ENCODE measurements around the gene STK39.
A peak's percentile ranks its signal among the peaks of the same experiment; 100 is the strongest.

STK39 gene

GRCh38 chr2:168145011-168145410 lies 102.4 kb downstream of the STK39 start:
- no peak overlapping the region for H3K4me3 ChIP-seq (ENCODE audit: low read depth, low read length)
- DNase-seq (ENCODE audit: low read depth) = no peak
- TF ChIP-seq, protein P1, sequence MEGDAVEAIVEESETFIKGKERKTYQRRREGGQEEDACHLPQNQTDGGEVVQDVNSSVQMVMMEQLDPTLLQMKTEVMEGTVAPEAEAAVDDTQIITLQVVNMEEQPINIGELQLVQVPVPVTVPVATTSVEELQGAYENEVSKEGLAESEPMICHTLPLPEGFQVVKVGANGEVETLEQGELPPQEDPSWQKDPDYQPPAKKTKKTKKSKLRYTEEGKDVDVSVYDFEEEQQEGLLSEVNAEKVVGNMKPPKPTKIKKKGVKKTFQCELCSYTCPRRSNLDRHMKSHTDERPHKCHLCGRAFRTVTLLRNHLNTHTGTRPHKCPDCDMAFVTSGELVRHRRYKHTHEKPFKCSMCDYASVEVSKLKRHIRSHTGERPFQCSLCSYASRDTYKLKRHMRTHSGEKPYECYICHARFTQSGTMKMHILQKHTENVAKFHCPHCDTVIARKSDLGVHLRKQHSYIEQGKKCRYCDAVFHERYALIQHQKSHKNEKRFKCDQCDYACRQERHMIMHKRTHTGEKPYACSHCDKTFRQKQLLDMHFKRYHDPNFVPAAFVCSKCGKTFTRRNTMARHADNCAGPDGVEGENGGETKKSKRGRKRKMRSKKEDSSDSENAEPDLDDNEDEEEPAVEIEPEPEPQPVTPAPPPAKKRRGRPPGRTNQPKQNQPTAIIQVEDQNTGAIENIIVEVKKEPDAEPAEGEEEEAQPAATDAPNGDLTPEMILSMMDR (IDR thresholded peaks at IDR 0.05; ENCODE audit: low read depth, low read length, missing control alignments) = no peak
- in situ Hi-C loops (cut with HindIII; ENCODE audit: low sequenced_read_pairs) = no loop called here

DNA sequence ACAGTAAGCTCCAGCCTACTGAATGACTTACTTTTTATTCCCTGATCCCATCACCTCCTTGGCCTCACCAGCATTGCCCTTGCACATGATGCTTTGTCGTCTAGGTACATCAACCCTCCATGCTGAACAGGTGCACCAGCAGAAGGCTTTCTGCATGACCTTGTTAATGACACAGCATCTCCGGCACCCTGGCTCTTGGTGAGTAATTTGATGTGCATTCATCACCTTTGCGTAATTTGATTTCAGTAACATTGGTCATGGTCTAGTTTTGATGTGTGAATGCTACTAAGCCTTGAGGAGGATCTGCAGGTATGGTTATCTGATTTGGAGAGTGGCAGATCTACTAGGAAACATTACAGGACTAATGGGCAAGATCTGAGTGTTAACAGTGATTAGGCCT lies 103.6 kb downstream of the STK39 start:
- TF ChIP-seq, protein P1 (IDR thresholded peaks at IDR 0.05; ENCODE audit: low read depth, low read length, missing control alignments) = no peak
- no peak overlapping the region for H3K4me3 ChIP-seq (ENCODE audit: low read depth, low read length)
- in situ Hi-C loops (cut with HindIII; ENCODE audit: low sequenced_read_pairs) = no loop called here
- no peak for DNase-seq (ENCODE audit: low read depth)

GRCh38 chr2:168140892-168141291 lies 106.5 kb downstream of the STK39 start:
- in situ Hi-C loops (cut with HindIII; ENCODE audit: low sequenced_read_pairs) = no loop called here
- TF ChIP-seq, protein P1 (IDR thresholded peaks at IDR 0.05; ENCODE audit: low read depth, low read length, missing control alignments) = no peak
- DNase-seq (ENCODE audit: low read depth) = no peak
- H3K4me3 ChIP-seq (ENCODE audit: low read depth, low read length) = no peak overlapping the region

GRCh38 chr2:168139852-168140251 lies 107.5 kb downstream of the STK39 start:
- no peak for DNase-seq (ENCODE audit: low read depth)
- no peak overlapping the region for H3K4me3 ChIP-seq (ENCODE audit: low read depth, low read length)
- TF ChIP-seq, protein P1 (IDR thresholded peaks at IDR 0.05; ENCODE audit: low read depth, low read length, missing control alignments) = no peak
- in situ Hi-C loops (cut with HindIII; ENCODE audit: low sequenced_read_pairs) = no loop called here

DNA sequence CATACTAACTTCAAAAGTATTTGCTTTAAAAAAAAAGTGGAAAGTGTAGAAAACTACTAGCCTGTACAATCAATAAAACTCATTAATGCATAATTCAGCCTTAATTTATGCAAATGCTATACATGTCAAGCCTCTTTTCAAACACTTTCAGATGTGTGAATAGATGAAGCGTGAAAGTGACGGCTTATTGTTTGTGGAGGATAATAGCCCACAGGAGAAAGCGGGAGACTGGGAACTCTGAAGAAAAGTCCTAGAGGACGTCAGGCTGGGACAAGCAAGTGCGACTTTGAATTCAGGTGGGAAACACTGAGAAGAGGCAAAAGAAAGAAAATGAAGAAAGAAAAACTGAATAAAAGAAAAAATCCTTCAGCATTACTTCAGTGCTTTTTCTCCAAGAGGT lies 108.5 kb downstream of the STK39 start:
- H3K4me3 ChIP-seq (ENCODE audit: low read depth, low read length) = no peak overlapping the region
- in situ Hi-C loops (cut with HindIII; ENCODE audit: low sequenced_read_pairs) = no loop called here
- TF ChIP-seq, protein P1 (IDR thresholded peaks at IDR 0.05; ENCODE audit: low read depth, low read length, missing control alignments) = no peak
- no peak for DNase-seq (ENCODE audit: low read depth)

DNA sequence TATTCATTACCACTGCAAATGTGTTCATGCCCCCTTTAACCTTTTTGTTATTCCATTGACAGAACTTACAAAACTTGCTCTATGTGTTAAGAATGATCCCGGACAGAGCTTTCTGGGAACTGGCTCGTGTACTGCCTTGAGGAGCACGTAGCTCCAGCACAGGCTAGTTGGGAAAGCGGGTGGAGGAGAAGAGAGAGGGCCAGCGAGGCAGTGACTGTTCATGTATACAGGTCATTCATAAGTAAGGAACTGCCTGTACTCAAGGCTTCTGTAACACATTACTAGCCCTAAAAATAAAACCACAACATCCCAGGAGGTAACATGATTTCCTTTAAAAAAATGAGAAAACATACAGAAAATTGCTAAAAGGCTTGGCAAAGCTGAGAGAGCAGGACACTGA lies 109.0 kb downstream of the STK39 start:
- in situ Hi-C loops (cut with HindIII; ENCODE audit: low sequenced_read_pairs) = no loop called here
- TF ChIP-seq, protein P1 (IDR thresholded peaks at IDR 0.05; ENCODE audit: low read depth, low read length, missing control alignments) = no peak
- H3K4me3 ChIP-seq (ENCODE audit: low read depth, low read length) = no peak overlapping the region
- peak; percentile 37 for DNase-seq (ENCODE audit: low read depth)

Data from astrocyte of the cerebellum (primary cell).